Measurements from ENCODE around the gene LYPD4. TPM values are rescaled to one million over a fixed set of nuclear protein-coding genes. Genes with fewer than 3 reads are reported as not detected.

Gene LYPD4, protein sequence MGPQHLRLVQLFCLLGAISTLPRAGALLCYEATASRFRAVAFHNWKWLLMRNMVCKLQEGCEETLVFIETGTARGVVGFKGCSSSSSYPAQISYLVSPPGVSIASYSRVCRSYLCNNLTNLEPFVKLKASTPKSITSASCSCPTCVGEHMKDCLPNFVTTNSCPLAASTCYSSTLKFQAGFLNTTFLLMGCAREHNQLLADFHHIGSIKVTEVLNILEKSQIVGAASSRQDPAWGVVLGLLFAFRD
- total RNA-seq: not detected

DNA sequence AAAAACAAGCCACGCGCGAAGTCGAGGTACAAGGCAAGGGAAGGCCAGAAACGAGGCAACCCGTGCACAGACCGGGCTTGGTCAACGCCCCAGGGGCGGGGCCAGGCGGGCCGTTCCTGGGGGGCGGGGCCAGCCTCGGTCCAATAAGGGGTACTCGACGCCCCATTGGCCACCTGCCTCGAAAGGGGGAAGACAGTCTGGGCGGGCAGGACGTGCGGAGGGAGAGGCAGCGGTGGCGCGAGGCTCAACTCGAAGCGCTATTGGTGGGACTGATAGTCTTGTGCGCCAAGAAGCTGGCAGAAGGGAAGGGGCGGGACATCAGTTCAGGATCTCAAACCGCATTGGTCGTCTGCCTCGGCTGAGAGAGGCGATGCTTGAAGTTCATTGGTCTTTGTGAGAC, at the start of gene LYPD4:
TSS of gene LYPD4 (minus strand) at position 83 of the 400 bp plus-strand sequence. CDS start 5,398 bp downstream, outside the sequence.
- H3K4me3 Mint-ChIP-seq: no peak within 1 kb of the TSS
- H3K36me3 Mint-ChIP-seq (ENCODE audit: low read depth): no peaks in the 10 kb centered on the region
- no peak for DNase-seq
- intact Hi-C loops (cut with micrococcal nuclease): no loop called here
- H3K27ac Mint-ChIP-seq: no peak within 1 kb of the TSS
- H3K4me1 Mint-ChIP-seq (ENCODE audit: low read depth): no peaks in the 10 kb centered on the region
- CTCF ChIA-PET: no interaction called here
- H3K27me3 Mint-ChIP-seq (ENCODE audit: low read depth): no peaks in the 10 kb centered on the region
- no peaks in the 10 kb centered on the region for H3K9me3 Mint-ChIP-seq

DNA sequence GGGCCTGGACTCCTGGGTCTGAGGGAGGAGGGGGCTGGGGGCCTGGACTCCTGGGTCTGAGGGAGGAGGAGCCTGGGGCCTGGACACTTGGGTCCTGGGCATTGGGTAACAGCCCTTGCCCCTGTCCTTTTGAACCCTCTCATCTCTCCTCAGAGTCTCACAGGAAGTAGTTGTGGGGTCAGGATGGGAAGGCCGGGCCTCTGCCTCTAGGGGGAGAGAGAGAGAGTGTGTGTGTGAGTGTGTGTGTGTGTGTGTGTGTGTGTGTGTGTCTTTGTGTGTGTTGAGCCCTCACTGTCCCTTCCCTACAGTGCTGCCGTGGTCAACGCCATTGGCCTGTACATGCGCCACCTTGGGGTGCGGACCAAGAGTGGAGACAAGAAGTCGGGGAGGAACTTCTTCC, 49.4 kb upstream of the LYPD4 start:
- CTCF ChIA-PET: no interaction called here
- H3K36me3 Mint-ChIP-seq (ENCODE audit: low read depth): peaks cover 29% of the 10 kb centered on the region
- no peak overlapping the region for H3K4me3 Mint-ChIP-seq
- H3K27me3 Mint-ChIP-seq (ENCODE audit: low read depth): no peaks in the 10 kb centered on the region
- peaks cover 67% of the 10 kb centered on the region for H3K4me1 Mint-ChIP-seq (ENCODE audit: low read depth)
- DNase-seq: peak; percentile 43
- H3K9me3 Mint-ChIP-seq: no peaks in the 10 kb centered on the region
- intact Hi-C loops (cut with micrococcal nuclease): no loop called here
- peak overlapping the region; percentile 61 for H3K27ac Mint-ChIP-seq

DNA sequence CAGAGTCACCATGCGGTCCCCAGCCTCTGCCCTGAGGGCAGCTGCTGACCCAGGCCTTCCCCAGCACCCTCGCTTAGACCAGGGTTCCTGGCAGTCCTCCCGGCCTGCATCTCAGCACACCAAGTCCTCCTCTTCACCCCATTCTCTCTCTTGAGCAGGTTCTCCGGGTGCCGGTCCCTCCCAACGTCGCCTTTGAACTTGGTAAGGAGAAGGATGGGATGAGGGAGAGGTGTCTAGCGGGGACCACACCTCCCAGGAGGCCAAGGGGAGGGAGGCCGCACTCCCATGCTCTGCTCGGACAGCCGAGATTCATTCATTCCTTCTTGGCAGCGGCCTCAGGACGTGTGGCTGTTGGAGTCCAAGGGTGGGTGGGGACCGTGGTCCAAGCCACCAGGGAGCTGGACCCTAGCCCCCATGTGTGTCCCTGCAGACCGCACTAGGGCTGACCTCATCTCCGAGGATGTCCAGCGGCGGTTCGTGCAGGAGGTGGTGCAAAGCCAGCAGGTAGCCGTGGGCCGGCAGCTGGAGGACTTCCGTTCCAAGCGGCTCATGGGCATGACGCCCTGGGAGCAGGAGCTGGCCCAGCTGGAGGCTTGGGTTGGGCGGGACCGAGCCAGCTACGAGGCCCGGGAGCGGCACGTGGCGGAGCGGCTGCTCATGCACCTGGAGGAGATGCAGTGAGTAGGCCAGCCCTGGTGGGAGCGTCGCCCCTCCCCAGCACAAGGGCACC, 47.9 kb upstream of the LYPD4 start:
- intact Hi-C loops (cut with micrococcal nuclease): no loop called here
- H3K27ac Mint-ChIP-seq: peak overlapping the region; percentile 24
- peaks cover 33% of the 10 kb centered on the region for H3K36me3 Mint-ChIP-seq (ENCODE audit: low read depth)
- CTCF ChIA-PET: interaction anchor here (2.1 kb wide), 1 partner anchor 42 kb away, joined by 11 read pairs; no protein-coding TSS in a partner anchor
- no peaks in the 10 kb centered on the region for H3K9me3 Mint-ChIP-seq
- no peak overlapping the region for H3K4me3 Mint-ChIP-seq
- H3K4me1 Mint-ChIP-seq (ENCODE audit: low read depth): peaks cover 74% of the 10 kb centered on the region
- no peak for DNase-seq
- H3K27me3 Mint-ChIP-seq (ENCODE audit: low read depth): no peaks in the 10 kb centered on the region

DNA sequence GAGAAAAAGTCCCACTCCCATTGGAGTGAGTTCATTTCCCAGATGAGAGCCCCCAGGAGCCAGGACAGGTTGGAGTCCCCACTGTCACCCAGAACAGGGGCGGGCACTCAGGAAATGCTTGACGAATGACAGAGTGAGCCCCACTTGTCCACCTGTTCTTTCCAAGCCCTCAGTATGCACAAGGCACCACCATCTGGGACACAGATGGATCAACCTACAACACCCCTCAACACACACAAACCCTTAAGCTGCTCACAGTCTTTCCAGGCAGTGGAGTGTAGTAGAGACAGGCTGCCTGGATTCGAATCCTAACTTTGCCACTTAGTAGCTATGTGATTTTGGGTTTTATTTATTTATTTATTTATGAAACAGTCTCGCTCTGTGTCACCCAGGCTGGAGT, 46.5 kb upstream of the LYPD4 start:
- Mint-ChIP-seq H3K4me3 (no peak overlapping the region), H3K27ac (peak overlapping the region; percentile 65), H3K27me3 (ENCODE audit: low read depth) (no peaks in the 10 kb centered on the region), H3K36me3 (ENCODE audit: low read depth) (peaks cover 34% of the 10 kb centered on the region), H3K4me1 (ENCODE audit: low read depth) (peaks cover 83% of the 10 kb centered on the region), H3K9me3 (no peaks in the 10 kb centered on the region)
- CTCF ChIA-PET: interaction anchor here (0.8 to 4.0 kb wide), 4 partner anchors 18 to 68 kb away, joined by 3 to 19 read pairs (median 7); no protein-coding TSS in a partner anchor
- intact Hi-C loops (cut with micrococcal nuclease): no loop called here
- DNase-seq: no peak

DNA sequence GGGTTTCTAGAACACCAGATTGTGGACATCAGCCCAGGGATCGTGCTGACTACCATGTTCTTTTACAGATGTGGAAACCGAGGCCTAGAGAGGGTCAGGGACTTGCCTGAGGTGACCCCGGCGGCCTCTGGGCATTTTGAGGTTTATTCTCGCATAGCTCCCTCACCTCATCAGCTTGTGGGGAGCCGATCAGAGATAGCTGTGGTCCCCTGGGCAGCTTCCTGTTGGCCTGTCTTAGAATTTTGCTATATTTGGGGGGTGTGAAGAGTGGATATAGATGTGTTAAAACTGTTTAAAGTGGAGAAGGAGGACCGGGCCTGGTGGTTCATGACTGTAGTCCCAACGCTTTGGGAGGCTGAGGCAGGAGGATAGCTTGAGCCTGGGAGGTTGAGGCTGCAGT, 45.4 kb upstream of the LYPD4 start:
- Mint-ChIP-seq H3K4me3 (no peak overlapping the region), H3K27ac (peak overlapping the region; percentile 6), H3K36me3 (ENCODE audit: low read depth) (peaks cover 33% of the 10 kb centered on the region), H3K4me1 (ENCODE audit: low read depth) (peaks cover 80% of the 10 kb centered on the region), H3K9me3 (no peaks in the 10 kb centered on the region), H3K27me3 (ENCODE audit: low read depth) (no peaks in the 10 kb centered on the region)
- CTCF ChIA-PET: interaction anchor here (0.6 to 4.0 kb wide), 7 partner anchors 12 to 69 kb away, joined by 3 to 19 read pairs (median 4); partner anchors contain the start of gene RPS19
- no peak for DNase-seq
- intact Hi-C loops (cut with micrococcal nuclease): loop anchor here (10.0 kb wide), 4 partner anchors 325 to 535 kb away; partner anchors contain the start of genes DEDD2, GSK3A and TGFB1

DNA sequence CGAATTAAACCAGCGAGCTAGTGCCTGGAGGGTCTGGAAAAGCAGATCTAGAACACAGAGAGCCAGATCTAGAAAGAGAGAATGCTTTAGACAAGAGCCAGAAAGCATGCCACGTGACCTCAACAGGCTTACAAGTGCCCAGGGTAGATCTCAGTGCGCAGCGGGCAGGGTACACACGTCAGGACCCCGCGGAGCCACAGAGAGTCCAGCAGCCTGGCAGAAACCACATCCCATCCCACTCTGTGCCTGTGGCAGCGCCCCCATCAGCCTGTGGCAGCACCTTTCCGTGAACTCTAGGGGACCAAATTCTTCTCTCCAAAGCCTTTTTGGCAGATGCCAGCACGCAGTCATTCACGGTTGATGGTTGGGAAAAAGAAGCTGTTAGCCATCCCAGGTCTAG, 44.4 kb upstream of the LYPD4 start:
- Mint-ChIP-seq H3K4me1 (ENCODE audit: low read depth) (peaks cover 74% of the 10 kb centered on the region), H3K36me3 (ENCODE audit: low read depth) (peaks cover 30% of the 10 kb centered on the region), H3K4me3 (peak overlapping the region; percentile 8), H3K9me3 (no peaks in the 10 kb centered on the region), H3K27me3 (ENCODE audit: low read depth) (no peaks in the 10 kb centered on the region), H3K27ac (peak overlapping the region; percentile 91)
- intact Hi-C loops (cut with micrococcal nuclease): loop anchor here (10.0 kb wide), 4 partner anchors 326 to 534 kb away; partner anchors contain the start of genes DEDD2, GSK3A and TGFB1
- CTCF ChIA-PET: interaction anchor here (1.0 to 4.0 kb wide), 7 partner anchors 11 to 63 kb away, joined by 3 to 19 read pairs (median 6); partner anchors contain the start of gene RPS19
- DNase-seq: no peak

DNA sequence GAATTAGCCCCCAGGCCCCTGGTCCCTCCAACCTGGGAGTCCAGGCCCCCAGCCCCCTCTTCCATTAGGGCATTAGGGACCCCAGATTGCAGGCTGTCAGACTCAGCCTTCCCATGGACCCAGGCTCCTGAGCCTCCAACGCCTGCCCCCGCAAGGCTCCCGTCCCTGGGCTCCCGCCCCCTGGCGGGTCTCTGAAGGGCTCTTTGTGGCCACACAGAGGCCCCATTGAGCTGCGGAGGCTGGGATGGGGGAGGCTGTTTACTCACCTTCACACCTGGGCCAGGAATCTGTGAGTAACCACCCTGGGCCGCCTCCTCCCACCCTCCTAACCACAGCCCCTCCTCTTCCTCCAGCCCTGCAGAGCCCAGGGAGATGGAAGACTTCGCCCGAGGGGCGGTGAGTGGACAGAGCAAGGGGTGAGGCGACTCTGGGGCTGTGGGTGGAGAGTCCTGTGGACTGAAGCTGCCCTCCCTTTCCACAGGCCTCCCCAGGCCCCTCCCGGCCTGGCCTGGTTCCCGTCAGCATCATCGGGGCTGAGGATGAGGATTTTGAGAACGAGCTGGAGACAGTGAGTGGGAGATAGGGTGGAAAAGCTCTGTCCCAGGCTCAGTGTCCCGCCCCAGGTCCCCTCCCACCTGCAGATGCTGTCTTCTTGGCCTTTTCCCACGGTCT, 43.4 kb upstream of the LYPD4 start:
- Mint-ChIP-seq H3K9me3 (no peaks in the 10 kb centered on the region), H3K4me3 (peak overlapping the region; percentile 90), H3K27ac (peak overlapping the region; percentile 91), H3K36me3 (ENCODE audit: low read depth) (peaks cover 30% of the 10 kb centered on the region), H3K4me1 (ENCODE audit: low read depth) (peaks cover 70% of the 10 kb centered on the region), H3K27me3 (ENCODE audit: low read depth) (no peaks in the 10 kb centered on the region)
- peak; percentile 96 for DNase-seq
- intact Hi-C loops (cut with micrococcal nuclease): loop anchor here (1.0 to 10.0 kb wide), 10 partner anchors 13 to 533 kb away; partner anchors contain the start of genes DEDD2, GSK3A and TGFB1
- CTCF ChIA-PET: interaction anchor here (1.0 to 4.0 kb wide), 8 partner anchors 12 to 69 kb away, joined by 3 to 19 read pairs (median 7); partner anchors contain the start of genes ERFL and RPS19

DNA sequence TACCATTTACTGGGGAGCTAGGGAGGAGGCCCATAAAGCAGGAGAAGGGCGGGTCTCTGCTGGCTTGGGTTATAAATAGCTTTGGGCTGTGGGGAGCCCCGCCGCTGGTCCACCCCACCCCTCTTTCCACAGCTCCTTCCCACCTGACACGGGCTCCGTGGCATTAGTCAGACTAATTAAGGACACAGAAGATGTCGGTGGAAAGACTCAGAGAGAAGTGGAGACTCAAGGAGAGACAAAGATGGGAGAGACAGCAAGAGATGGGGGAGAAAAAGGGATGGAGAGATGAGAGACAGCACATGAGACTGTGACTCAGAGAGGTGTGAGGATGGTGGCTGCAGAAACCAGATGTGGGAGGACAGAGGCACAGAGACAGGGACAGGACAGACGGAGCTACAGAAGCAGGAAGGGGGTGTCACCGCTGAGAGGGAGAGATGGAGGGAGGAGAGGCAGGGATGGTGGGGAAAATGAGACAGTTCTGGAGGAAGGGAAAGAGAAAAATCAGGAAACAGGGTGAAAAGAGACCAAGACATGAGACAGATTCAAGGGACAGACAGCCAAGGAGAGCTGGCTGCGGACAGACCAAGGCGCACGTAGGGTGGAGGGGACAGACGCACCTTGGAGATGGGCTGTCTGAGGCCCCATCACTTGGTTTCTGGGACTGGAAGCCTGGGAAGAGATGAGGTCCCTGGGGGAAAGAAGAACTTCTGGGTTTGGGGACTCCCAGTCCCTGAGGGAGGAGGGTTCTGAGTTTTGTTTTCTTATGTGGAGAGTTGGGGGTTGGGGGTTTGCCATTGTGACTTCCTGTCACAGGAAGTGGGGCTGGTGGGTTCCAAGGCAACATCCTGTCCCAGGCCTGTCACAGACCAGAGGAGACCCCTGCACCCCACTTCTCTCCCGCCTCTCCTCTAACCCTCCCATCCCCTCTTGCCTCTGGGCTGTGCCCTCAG, 42.6 kb upstream of the LYPD4 start:
- Mint-ChIP-seq H3K27me3 (ENCODE audit: low read depth) (no peaks in the 10 kb centered on the region), H3K9me3 (no peaks in the 10 kb centered on the region), H3K27ac (peak overlapping the region; percentile 91), H3K4me3 (peak overlapping the region; percentile 90), H3K36me3 (ENCODE audit: low read depth) (peaks cover 29% of the 10 kb centered on the region), H3K4me1 (ENCODE audit: low read depth) (peaks cover 73% of the 10 kb centered on the region)
- CTCF ChIA-PET: interaction anchor here (0.5 to 6.0 kb wide), 14 partner anchors 12 to 96 kb away, joined by 3 to 68 read pairs (median 6); partner anchors contain the start of genes CD79A and ERFL
- intact Hi-C loops (cut with micrococcal nuclease): loop anchor here (1.0 to 10.0 kb wide), 10 partner anchors 12 to 532 kb away; partner anchors contain the start of genes DEDD2, GSK3A and TGFB1
- DNase-seq: peak; percentile 79

DNA sequence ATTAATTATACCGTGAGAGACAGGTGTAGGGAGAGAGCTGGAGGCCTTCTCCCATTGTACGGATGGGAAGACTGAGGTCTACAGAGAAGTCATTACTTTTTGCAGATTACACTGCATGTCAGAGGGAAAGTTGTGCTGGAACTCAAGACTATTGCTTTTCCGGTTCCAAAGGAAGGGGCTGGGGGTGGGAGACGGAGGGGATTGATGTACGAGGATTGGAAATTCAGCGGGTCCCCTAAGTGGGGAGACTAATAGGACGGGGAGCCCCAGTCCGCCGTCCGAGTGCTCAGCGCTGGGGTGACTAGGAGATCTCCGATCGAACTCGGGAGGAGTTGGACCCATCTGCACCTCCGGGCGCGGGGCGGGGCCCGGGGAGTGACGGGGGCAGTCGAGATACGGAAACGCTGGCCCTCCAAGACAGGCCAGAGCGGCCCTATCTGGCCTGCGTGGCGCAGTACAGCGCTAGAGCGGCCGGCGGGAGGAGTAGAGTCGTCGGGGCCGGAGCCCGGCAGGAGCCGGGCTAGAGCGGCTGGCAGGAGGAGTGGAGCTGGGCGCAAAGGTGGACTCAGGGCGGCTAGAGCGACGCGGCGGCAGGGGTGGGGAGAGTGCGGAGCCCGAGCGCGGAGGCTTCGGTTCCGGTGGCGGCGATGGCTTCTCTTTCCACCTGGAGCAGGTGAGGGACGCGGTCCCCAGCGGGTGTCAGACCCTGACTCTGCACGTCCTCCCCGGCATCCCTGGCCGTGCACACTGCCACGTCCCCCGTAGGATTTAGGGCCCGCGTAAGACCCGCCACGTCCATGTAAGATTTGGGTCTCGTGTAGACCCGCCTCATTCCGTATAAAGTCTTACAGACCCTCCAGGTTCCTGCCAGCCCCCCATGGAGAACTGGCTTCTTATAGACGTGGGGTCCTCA, 39.6 kb upstream of the LYPD4 start:
- peaks cover 54% of the 10 kb centered on the region for H3K4me1 Mint-ChIP-seq (ENCODE audit: low read depth)

DNA sequence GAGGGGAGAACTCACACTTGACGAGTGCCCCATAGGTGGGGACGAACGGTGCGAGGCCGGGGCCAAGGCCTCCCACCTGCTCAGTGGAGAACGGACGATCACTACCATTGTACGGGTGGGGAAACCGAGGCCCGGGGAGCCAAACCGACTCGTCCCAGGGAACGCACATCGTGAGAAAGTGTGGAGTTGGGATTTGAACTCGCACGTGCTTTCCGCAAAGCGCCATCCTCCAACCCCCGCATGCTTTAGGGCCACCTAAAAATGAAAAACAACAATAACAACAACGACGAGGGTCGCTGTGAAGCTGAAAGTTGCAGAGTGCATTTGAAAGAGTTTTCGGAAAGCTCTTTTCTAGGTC, 39.0 kb upstream of the LYPD4 start:
- peaks cover 14% of the 10 kb centered on the region for H3K36me3 Mint-ChIP-seq (ENCODE audit: low read depth)

More for the DNA sequence above, 39.6 kb upstream of the LYPD4 start:
- Mint-ChIP-seq H3K4me3 (peak overlapping the region; percentile 90), H3K36me3 (ENCODE audit: low read depth) (peaks cover 19% of the 10 kb centered on the region), H3K9me3 (no peaks in the 10 kb centered on the region), H3K27ac (peak overlapping the region; percentile 92), H3K27me3 (ENCODE audit: low read depth) (no peaks in the 10 kb centered on the region)
- intact Hi-C loops (cut with micrococcal nuclease): loop anchor here (10.0 kb wide), 4 partner anchors 329 to 529 kb away; partner anchors contain the start of genes DEDD2, GSK3A and TGFB1
- peak; percentile 91 for DNase-seq
- CTCF ChIA-PET: interaction anchor here (6.0 kb wide), 1 partner anchor 10 kb away, joined by 68 read pairs; the partner anchor contains the start of gene CD79A

More for the DNA sequence above, 39.0 kb upstream of the LYPD4 start:
- CTCF ChIA-PET: interaction anchor here (6.0 kb wide), 1 partner anchor 9 kb away, joined by 68 read pairs; the partner anchor contains the start of gene CD79A
- no peaks in the 10 kb centered on the region for H3K9me3 Mint-ChIP-seq
- H3K27ac Mint-ChIP-seq: peak overlapping the region; percentile 92
- no peaks in the 10 kb centered on the region for H3K27me3 Mint-ChIP-seq (ENCODE audit: low read depth)
- DNase-seq: no peak
- peak overlapping the region; percentile 90 for H3K4me3 Mint-ChIP-seq
- intact Hi-C loops (cut with micrococcal nuclease): loop anchor here (10.0 kb wide), 4 partner anchors 329 to 529 kb away; partner anchors contain the start of genes DEDD2, GSK3A and TGFB1
- peaks cover 56% of the 10 kb centered on the region for H3K4me1 Mint-ChIP-seq (ENCODE audit: low read depth)

Data from activated naive CD4-positive, alpha-beta T cell treated with anti-CD3 and anti-CD28 coated beads for 36 hours (primary cell).